ENCODE results near the gene RFXANK.

- TF ChIP-seq CTCF (IDR thresholded peaks at IDR 0.05; ENCODE audit: low read depth, low read length) (no peak), EZH2phosphoT487 (IDR thresholded peaks at IDR 0.05; ENCODE audit: low read depth) (no peak)
Measured at GRCh38 chr19:19145281-19145680, 46.8 kb upstream of the RFXANK start.

All from OCI-LY3 (cell line).